Fibroblast of peridontal ligament (primary cell): ENCODE measurements around the gene LDAH.

ENCODE experiments used
- DNase-seq: peaks from one replicate; pipeline ENCODE4 v3.0.0-alpha.2; 2010; ENCODE audit errors: extremely low read depth

The LDAH gene

DNA sequence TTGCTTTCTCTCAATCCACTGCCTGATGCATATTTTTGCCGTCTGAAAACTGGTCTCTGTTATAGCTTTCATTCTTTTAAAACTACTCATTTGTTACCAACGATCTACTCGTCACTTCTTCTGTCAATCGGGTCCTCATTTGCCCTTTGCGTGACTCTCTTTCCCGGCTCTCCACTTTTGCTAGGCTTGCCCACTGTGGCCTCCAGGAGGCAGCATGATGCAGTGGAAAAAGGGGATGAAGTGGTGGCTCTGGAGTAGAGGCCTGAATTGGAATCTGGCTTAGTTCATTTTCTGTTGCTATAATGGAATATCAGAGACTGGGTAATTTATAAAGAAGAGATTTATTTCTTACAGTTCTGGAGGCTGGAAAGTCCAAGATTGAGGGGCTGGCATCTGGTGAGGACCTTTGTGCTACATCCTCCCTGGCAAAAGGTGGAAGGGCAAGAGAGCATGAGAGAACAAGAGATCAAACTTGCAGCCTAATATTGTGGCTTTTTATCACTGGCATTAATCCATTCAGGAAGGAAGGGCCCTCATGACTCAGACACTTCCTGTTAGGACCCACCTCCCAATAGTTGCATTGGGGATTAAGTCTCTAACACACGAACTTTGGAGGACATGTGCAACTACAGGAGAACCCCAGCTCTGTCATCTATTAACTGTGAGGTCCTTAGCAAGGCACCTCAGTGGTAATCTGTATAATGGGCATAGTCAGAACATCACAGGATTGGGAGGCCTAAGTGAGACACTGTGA is 140.6 kb downstream of the LDAH start:
- DNase-seq: no peak

DNA sequence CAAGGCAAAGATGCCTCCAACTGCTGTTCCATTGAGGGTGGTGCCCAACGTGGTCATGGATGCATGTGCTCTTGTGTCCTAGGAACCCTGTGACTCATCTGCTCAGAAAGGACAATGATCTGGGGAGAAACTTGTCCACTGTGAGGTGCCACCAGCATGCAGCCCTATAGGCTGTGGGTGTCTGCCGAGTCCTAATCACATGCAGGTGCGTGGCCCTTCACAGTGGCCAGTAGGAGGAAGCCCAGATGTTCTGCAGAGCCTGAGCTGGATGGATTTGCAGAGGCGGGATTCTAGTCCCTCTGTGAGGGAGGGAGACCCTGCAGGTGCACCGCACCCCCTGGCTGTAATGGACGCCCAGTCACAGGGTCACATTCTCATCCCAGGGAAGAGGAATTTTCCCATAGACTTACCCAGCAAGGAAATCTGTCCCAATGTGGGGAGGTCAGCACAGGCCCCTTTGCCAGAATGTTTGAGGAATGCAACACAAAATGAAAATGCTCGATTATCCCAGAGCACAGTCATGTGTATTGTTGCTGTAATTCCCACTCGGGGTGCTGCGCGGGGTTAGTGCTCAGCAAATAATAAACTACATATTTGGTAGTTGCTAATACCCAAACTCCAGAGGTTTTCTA is 142.0 kb downstream of the LDAH start:
- DNase-seq: no peak

DNA sequence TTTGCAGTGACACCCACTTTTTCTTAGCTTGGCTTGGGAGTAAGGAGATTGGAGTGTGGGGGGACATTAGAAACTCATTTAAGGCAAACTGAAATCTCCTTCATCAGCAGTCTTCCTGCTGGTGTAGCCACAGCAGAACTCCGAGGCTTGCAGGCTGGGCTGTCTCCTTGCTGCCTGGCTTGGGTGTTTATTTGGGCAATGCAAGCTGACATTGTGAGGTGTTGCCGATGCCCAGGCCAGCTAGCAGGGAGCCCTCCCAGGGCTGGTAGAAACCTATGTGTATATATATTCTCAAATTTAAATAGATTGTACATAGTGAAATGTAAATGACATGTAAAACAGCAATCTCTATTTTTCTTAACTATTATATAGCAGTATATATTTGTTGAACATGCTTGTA is 144.1 kb downstream of the LDAH start:
- DNase-seq: no peak

DNA sequence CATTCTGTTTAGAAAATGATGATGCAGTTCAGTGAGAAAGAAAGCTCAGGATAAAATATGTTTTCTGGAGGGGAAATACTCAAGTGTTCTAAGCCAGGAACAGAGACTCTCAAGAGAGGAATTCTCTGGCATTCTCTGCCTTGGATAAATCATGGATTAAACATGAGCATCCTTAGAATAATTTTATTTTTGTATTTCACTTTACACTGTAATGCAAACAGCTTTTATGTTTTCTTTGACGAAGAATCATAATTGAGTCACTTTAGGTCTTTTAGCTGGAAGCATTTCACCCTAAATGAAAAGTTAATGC is 144.9 kb downstream of the LDAH start:
- no peak for DNase-seq

DNA sequence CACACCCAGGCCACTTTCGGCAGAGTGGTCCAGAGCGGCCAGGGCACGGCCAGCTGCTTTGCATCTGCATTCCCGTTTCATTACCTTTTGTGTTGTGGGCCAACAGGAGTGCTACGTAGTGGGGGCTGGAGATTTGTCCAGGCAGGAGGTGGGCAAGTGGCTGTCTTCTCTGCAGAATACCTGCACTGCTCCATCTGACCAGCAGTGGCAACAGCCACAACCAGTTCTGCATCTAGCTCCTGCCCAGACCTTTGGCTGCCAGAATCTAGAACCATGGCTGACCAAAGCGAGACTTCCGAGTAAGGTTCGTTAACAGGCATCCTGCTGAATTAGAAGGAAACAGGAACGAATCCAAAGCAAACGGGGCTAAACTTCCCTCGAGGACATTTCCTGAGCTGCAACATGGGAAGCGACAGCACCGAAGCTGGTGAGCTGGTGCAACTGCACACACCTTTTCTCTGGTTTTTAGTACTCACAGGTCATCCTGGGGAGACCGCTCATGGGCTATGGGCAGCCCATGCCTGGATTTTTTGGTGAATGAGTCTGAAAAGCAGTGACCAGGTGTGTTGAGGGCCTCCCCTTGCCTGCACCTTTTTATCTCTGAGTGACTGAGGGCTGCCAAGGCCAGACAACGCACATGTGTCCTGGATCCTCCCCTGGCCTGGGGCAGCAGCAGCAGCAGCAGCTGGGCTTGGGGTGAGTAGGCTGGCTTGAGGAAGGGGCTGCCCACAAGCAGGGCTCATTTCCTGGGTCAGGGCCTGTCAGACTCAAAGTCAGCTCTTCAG is 145.4 kb downstream of the LDAH start:
- no peak for DNase-seq

DNA sequence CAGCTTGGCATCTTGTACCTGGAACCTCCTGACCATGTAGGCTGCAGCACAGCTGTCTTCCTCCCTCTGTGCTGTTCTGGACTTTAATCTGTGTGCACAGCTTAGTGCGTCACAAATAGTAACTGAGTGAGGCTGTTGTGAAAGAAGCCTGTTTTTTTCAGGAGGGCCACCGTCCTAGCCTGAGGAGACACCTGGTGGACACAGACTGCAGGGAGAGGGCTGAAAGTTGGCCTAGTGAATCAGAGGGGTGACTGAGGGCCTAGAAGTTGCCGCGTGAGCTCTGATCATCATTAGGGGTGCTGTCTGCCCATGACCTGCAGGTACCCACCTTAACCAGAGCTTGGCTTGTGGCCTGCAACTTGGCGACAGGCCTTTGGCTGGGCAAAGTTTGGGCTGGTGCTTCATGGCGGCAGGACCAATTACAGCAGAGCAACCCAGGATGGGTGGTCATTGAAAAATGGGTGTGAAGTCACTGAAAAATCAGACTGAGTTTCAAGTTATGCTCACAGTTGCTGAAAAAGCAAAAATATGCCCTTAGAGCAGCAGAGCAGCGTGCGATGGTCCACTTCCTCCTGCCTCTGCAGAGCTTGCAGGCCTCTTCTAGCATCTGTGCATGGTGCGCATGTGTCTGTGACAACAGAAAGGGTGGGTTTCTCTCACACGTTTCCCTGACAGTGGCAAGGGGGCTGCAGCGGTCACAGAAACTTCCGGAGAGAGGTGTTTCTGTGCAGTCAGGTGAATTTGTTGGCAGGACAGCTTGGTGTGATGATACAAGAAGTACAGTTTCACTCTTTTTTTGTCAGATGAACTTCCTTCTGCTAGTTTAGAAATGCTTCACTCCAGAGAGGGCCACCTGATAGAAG is 146.3 kb downstream of the LDAH start:
- DNase-seq: no peak

DNA sequence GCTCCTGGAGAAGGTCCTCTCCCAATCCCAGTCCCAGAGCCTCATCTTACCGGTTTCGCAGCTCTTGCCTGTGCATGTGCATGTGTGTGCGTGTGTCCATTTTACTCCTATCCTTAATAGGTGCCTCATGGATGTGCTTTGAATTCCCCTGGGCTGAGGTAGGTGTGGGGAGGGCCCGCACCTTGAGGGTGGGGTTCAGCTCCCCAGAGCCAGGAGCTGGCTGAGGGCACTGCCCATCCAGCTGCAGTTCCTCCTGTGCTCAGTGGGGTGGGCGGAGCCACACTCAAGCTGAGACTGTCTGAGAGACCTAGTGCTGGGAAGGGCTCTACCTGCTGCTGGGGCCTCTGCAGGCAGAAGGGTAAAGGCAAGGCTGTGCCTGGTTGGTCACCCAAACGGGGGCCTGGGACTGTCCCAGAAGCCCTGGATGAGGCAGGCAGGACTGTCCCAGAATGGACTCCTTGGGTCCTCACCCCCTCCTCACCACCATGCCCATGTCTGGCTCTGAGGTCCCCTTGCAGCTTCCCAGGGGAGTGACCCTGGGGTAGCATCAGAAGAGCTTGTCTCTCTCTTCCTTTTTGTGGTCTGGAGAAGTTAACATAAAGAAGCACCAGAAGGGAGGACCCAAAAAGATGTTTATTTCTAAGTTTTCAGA is 147.1 kb downstream of the LDAH start:
- DNase-seq: no peak

DNA sequence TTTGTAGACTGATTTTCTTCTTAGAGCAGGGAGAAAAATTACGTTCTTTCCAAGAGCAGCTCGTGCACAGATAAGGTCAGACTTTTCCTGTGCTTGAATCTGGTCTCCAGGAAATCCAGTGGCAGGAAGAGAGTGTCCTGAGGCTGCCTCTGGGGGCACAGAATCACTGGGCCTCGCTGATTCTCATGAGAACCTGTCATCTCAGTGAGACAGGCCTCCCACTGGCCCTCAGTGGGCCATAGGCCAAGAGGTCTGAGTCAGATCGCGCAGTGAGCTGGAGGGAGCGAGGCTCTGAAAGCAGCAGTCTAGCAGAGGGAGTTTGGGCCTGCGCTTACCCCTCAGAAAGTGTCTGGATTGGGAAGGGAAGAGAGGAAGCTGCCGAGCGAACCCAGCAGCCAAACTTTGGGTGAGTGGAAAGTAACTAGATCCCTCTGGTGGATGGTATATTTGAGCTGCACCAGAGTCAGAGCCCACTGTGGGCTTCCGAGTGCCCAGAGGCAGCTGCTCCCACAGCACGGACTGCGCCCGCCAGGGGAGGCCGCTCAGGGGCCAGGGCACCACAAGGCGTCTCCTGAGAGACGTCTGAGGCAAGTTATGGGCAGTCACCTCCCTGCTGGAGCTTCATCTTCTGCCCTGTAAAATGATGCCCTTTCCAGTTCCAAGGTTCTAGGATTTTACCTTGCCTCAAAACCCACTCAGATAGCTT is 147.8 kb downstream of the LDAH start:
- peak; percentile 79 for DNase-seq

DNA sequence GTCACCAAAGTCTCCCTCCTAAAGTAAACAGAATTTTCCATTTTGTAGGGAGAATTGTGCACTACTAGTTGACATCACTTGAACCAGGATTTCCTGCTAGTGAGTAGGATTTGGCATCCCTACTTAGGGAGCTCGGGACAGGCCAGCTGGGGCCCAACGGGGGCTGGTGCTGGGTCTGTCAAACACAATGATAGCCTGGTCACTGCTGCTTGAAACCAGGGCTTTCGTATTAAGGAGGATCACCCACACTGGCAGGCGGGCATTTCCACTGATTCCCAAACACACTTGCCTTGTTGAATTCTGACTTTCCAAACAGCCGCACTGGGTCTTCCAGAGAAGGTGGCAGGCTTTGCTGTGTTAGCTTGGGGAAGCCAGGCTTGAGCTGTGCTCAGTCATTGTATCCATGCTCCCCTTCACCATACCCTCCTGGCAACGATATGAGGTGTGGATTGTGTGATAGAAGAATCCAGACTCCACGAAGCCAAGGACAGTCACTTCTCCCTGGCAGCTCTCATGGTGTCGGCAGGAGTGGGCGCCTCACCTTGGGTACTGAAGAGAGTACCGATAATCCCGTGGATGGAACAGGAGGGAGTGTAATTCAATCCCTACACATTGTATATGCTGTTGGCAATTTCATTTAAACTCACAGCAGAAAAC is 148.5 kb downstream of the LDAH start:
- DNase-seq: no peak

DNA sequence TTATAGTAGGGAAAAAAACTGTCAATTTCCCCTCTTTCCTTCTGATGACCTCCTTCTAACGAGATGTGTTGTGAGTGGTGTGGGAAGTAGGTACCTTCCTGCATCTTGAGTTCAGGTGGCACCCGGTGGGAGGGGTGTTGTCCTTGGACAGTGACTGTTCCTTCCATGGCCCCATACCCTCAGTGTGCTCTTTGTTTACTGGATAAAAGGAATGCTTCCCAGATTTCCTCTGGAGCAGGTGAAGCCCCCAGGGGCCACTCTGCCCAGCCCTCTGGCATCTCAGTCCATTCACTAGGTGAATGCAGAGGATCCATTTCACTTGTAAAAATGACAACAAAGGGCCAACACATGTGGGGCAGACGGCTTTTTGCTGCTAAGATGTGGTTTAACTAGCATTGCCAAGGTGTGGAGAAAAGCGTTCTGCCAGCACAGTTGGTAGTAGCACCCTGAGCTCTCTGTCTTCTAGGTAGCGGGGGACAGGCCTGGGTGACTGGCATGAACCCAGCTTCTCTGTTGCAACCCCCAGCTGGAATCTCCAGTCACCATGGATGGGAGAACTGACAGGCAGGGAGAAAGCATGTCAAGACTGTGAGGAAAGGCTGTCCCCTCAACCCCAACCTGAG is 149.1 kb downstream of the LDAH start:
- DNase-seq: no peak

DNA sequence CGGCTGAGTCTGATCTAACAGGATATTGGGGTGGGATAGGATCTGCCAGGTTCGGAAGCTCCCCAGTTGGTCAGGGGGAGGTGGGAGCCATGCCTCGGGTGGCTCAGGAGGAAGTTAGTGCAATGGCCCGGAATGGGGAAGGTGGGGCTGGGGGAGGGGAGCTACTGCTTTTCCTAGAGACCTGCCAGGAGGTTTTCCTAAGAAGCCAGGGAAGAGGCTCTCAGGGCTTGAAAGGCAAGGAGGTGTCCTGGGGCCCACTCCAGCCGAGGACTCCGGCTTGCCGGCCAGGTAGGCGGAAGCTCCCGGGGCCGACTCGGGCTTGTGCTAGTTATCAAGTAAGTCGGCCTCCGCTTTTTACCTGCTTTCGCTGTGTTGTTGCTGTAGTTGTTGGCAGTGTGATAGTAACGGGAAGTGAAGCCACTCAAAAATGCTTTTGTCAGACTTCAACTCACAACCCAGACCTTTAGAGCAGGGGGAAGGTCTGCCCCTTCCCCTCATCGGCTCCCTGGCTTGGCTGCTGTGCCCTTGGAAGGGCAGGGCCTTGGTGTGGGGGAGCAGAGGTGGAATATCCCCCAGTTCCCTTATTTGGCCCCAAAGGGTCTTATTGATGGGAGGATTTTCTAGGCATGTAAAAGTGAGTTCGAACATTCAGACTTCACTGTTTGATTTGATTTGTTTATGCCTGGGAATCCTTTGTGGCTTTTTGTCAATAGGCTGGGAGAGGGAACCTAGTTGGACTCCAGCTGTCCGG is 150.5 kb downstream of the LDAH start:
- no peak for DNase-seq

DNA sequence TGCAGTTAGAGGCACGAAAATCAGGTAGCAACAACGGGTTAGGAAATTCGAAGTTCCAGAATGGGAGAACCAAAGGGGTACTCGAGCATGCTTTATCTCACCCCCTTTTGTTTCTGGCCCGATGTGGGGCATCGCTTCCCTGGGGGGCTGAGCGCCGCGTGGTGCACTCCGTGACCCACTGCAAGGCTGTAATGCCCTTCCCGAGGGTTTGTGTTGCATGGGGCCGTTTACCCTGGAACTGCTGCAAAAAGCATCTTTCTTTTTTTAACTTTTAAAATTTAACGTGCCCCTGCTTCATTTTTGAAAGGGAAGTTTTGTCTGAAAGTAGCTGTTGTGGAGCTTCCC is 151.2 kb downstream of the LDAH start:
- no peak for DNase-seq

DNA sequence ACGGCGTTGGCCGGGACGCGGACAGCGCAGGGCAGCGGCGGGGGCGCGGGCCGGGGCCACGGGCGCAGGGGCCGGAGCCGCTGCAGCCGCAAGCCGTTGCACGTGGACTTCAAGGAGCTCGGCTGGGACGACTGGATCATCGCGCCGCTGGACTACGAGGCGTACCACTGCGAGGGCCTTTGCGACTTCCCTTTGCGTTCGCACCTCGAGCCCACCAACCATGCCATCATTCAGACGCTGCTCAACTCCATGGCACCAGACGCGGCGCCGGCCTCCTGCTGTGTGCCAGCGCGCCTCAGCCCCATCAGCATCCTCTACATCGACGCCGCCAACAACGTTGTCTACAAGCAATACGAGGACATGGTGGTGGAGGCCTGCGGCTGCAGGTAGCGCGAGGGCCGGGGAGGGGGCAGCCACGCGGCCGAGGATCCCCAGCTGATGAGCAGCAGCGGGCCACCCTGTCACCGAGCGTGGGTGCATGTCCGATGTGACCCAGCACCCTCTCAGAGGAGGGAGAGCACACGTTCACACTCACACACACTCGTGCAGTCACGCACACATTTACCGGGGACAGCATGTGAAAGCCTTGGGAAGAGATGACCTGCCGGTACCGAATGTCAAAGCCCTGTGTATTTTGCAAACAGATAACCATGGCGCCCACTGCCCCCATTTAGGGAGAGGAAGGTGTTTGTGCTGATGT is 151.7 kb downstream of the LDAH start:
- no peak for DNase-seq

DNA sequence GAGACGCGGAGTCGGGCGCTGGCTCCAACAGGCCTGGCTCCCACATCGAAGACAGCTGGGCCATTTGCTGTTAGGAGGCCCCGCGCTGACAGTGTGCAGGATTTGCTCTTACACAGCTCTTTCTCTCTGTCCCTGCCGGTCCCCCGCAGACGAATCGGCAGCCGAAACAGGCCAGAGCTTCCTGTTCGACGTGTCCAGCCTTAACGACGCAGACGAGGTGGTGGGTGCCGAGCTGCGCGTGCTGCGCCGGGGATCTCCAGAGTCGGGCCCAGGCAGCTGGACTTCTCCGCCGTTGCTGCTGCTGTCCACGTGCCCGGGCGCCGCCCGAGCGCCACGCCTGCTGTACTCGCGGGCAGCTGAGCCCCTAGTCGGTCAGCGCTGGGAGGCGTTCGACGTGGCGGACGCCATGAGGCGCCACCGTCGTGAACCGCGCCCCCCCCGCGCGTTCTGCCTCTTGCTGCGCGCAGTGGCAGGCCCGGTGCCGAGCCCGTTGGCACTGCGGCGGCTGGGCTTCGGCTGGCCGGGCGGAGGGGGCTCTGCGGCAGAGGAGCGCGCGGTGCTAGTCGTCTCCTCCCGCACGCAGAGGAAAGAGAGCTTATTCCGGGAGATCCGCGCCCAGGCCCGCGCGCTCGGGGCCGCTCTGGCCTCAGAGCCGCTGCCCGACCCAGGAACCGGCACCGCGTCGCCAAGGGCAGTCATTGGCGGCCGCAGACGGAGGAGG is 152.4 kb downstream of the LDAH start:
- DNase-seq: no peak

DNA sequence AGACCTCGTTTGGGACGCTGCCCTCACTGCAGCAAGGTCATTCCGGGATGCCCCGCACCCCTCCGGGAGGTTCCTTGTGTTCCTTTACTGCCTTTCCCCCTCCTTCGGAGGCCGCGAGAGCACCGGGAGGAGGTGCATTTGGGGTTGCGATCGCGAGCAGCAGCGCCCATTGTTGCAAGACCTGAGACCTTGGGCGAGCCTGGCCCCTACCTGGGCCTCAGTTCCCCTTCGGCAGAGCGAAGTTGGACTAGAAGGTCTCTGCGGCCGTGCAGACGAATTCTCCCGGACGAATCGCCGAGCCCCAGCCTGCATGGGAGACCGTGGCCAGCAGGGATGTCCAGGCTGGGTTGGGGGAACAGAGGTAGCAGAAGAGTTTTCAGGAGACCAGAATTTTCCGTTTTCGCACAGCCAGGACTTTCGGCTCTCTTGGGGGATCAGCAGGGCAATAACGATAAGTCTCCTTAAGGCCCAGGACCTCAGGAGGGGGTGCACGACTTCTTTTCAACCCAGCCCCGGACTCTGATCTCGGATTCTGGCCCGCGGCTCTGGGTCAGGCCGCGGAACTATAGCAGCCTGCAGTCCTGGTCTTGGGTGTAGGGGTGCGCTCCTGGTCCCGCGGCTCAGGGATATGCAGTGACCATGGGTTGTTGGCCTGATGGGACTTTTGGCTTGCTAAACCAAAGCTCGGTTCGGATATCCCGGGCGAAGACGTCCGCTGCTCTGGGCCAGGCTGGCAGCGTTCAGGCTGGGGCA is 153.2 kb downstream of the LDAH start:
- DNase-seq: no peak

DNA sequence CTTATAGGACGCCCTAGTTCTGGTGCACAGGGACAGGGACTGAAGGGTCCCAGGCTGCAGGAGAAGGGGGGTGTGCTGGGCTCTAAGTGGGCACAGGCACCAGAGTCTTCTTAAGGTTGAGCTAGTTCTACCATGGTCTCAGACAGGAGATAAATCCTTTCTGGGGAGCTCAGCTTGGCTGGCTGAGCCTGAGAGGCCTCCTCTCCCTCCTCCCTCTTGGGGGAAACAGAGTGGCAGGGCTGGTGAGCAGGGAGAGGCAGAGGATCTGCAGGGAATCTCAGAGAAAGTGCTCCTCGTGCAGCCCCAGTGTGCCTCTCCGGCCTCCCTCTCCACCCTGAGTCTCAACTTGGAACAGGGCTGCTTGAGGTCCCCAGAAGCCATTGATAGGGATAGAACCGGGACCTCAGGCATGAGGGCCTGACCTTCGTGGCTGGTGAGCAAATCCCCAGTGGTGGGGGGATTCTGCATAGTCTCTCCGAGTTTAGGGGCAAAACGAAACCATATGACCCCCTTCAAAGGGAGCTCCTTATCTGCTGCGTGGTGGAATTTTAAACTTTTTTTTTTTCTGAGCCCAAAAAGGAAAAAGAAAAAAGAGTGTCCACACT is 153.9 kb downstream of the LDAH start:
- DNase-seq: no peak

DNA sequence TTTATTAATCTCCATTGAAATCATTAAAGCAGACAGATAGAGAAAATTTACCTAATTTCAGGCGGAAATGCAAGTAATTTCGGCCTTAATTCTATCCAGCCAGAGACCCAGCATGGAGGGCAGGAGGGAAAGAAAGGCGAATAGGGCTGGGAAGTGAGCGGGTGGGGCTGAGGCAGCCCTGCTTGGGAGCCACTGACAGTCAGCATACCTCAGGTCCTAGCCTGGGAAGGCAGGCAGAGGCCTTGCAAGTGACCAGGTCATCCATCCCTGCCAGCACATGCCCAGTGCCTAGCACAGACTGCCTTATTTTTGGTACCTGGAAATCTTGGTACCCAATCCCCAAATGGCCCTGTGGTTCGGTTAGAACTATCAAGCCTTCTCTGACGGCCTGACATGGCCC is 154.4 kb downstream of the LDAH start:
- no peak for DNase-seq
